K562 (cell line): ENCODE results near the gene ARMC2. TPM values are rescaled to one million over a fixed set of nuclear protein-coding genes. Genes with fewer than 3 reads are reported as not detected.

Experiments
- polyA plus RNA-seq, 8 experiments: library from polyadenylated mRNA; depleted of rRNA in 4 of 8; stranded (reverse) in 5 of 8; unstranded in 3 of 8; fragments of >200 nt; fragmentation: Nextera tagmentation in 2 of 8; fragmentation: Illumina TruSeq in 1 of 8; extraction: Ambion mirVana in 2 of 8; extraction: Trizol in 1 of 8; gene quantifications; 2 replicates each; pipeline versions ENCODE4 v1.2.1 to v1.2.3, GENCODE V29; 2011 to 2014; ENCODE audit warnings: inconsistent platforms in 1 of 8, missing spikeins in 1 of 8
- total RNA-seq, 7 experiments: library from RNA; depleted of rRNA in 6 of 7; stranded (reverse); fragments of >200 nt in 6 of 7; fragmentation: Illumina TruSeq in 2 of 7; extraction: Trizol in 2 of 7; gene quantifications; 2 replicates each; pipeline versions ENCODE4 v1.2.1 to v1.2.3, GENCODE V29; 2011 to 2021; ENCODE audit warnings: low replicate concordance in 1 of 7
- TF ChIP-seq, protein P1 (sequence below): fragments of 200-600 bp; sonication (generic); IDR thresholded peaks from one replicate; pipeline ENCODE4 v1.6.1; 2012; ENCODE audit warnings: mild to moderate bottlenecking, low read depth, low read length, inconsistent platforms

ARMC2 gene
- total and polyA plus RNA-seq, 9 of the 15 experiments (the other 6 are each of a cell fraction or from before 2014, with no cell fraction given) = 0.14 to 3.0 (median 0.82) TPM

DNA sequence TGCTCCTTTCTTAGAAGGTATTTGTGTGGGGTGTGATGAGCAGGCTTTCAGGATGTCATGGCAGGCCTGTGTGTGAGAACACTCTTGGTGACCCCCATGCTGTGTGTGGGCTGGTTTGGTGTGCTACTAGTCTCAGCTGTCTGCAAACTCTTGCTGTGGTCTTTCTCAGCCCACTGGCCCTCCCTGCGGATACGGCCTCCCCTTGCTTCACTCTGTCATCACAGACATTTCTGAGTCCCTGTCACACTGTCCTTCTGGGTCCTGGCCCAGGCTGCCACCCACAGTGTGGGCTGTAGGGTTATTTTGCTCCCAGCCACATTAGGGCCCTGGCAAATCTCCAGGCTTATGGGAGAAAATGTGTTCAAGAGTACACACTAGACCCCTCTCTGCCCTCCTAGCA lies 39.0 kb upstream of the ARMC2 start (continued):
- TF ChIP-seq, protein P1, sequence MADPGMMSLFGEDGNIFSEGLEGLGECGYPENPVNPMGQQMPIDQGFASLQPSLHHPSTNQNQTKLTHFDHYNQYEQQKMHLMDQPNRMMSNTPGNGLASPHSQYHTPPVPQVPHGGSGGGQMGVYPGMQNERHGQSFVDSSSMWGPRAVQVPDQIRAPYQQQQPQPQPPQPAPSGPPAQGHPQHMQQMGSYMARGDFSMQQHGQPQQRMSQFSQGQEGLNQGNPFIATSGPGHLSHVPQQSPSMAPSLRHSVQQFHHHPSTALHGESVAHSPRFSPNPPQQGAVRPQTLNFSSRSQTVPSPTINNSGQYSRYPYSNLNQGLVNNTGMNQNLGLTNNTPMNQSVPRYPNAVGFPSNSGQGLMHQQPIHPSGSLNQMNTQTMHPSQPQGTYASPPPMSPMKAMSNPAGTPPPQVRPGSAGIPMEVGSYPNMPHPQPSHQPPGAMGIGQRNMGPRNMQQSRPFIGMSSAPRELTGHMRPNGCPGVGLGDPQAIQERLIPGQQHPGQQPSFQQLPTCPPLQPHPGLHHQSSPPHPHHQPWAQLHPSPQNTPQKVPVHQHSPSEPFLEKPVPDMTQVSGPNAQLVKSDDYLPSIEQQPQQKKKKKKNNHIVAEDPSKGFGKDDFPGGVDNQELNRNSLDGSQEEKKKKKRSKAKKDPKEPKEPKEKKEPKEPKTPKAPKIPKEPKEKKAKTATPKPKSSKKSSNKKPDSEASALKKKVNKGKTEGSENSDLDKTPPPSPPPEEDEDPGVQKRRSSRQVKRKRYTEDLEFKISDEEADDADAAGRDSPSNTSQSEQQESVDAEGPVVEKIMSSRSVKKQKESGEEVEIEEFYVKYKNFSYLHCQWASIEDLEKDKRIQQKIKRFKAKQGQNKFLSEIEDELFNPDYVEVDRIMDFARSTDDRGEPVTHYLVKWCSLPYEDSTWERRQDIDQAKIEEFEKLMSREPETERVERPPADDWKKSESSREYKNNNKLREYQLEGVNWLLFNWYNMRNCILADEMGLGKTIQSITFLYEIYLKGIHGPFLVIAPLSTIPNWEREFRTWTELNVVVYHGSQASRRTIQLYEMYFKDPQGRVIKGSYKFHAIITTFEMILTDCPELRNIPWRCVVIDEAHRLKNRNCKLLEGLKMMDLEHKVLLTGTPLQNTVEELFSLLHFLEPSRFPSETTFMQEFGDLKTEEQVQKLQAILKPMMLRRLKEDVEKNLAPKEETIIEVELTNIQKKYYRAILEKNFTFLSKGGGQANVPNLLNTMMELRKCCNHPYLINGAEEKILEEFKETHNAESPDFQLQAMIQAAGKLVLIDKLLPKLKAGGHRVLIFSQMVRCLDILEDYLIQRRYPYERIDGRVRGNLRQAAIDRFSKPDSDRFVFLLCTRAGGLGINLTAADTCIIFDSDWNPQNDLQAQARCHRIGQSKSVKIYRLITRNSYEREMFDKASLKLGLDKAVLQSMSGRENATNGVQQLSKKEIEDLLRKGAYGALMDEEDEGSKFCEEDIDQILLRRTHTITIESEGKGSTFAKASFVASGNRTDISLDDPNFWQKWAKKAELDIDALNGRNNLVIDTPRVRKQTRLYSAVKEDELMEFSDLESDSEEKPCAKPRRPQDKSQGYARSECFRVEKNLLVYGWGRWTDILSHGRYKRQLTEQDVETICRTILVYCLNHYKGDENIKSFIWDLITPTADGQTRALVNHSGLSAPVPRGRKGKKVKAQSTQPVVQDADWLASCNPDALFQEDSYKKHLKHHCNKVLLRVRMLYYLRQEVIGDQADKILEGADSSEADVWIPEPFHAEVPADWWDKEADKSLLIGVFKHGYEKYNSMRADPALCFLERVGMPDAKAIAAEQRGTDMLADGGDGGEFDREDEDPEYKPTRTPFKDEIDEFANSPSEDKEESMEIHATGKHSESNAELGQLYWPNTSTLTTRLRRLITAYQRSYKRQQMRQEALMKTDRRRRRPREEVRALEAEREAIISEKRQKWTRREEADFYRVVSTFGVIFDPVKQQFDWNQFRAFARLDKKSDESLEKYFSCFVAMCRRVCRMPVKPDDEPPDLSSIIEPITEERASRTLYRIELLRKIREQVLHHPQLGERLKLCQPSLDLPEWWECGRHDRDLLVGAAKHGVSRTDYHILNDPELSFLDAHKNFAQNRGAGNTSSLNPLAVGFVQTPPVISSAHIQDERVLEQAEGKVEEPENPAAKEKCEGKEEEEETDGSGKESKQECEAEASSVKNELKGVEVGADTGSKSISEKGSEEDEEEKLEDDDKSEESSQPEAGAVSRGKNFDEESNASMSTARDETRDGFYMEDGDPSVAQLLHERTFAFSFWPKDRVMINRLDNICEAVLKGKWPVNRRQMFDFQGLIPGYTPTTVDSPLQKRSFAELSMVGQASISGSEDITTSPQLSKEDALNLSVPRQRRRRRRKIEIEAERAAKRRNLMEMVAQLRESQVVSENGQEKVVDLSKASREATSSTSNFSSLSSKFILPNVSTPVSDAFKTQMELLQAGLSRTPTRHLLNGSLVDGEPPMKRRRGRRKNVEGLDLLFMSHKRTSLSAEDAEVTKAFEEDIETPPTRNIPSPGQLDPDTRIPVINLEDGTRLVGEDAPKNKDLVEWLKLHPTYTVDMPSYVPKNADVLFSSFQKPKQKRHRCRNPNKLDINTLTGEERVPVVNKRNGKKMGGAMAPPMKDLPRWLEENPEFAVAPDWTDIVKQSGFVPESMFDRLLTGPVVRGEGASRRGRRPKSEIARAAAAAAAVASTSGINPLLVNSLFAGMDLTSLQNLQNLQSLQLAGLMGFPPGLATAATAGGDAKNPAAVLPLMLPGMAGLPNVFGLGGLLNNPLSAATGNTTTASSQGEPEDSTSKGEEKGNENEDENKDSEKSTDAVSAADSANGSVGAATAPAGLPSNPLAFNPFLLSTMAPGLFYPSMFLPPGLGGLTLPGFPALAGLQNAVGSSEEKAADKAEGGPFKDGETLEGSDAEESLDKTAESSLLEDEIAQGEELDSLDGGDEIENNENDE = no peak
